Ishikawa (cell line): ENCODE data around the gene ZSCAN5B.

Experiments used
- CEBPB ChIP-seq: IDR thresholded peaks from 2 replicates; pipeline ENCODE4 v1.6.1; 2012
- FOXM1 ChIP-seq: IDR thresholded peaks from 2 replicates; pipeline ENCODE4 v1.6.1; 2012; ENCODE audit warnings: low read depth, borderline replicate concordance
- MAX ChIP-seq: IDR thresholded peaks from 2 replicates; pipeline ENCODE4 v1.6.1; 2012
- TEAD4 ChIP-seq: IDR thresholded peaks from 2 replicates; pipeline ENCODE4 v1.6.1; 2012
- USF1 ChIP-seq: IDR thresholded peaks from 2 replicates; pipeline ENCODE4 v1.6.1; 2012
- ZBTB7A ChIP-seq: IDR thresholded peaks from 2 replicates; pipeline ENCODE4 v1.6.1; 2012; ENCODE audit warnings: low read depth

- TF ChIP-seq MAX (no peak), ZBTB7A (0 out of 2 replicates have a peak, but pooled peaks have one; percentile 22), CEBPB (no peak), USF1 (no peak), TEAD4 (no peak), FOXM1 (no peak)
Observed at GRCh38 chr19:56141417-56141993, 56.1 kb downstream of the ZSCAN5B start.
